Measurements from ENCODE around the gene SLC22A23. TPM values are rescaled to one million over a fixed set of nuclear protein-coding genes. Genes with fewer than 3 reads are reported as not detected.

SLC22A23 gene
- total and polyA plus RNA-seq, 2 donors: 7.0 to 16.4 TPM

GRCh38 chr6:3335169-3335568 lies 121.7 kb downstream of the SLC22A23 start:
- 93% methylated on average over 6 of the region's 6 CpGs for WGBS
- Histone ChIP-seq H3K27ac (ENCODE audit: low read depth in 1 of 2, low read length in 1 of 2) (no peak overlapping the region), H3K4me3 (ENCODE audit: low read length in 2 of 2) (no peak overlapping the region), H3K9me3 (ENCODE audit: control insufficient read depth in 2 of 2, insufficient read depth in 1 of 2, low read length in 1 of 2) (no peaks in the 10 kb centered on the region), H3K27me3 (ENCODE audit: control insufficient read depth in 2 of 2, insufficient read depth in 1 of 2, low read length in 1 of 2) (no peaks in the 10 kb centered on the region), H3K36me3 (ENCODE audit: control insufficient read depth in 2 of 2, insufficient read depth in 2 of 2, low read length in 1 of 2) (no peaks in the 10 kb centered on the region), H3K4me1 (ENCODE audit: control insufficient read depth in 2 of 2, insufficient read depth in 2 of 2, low read length in 2 of 2) (peaks cover 39 to 68% of the 10 kb centered on the region in 2 donors)
- DNase-seq (ENCODE audit: low read depth in 6 of 9, low spot score in 9 of 9): no peak

DNA sequence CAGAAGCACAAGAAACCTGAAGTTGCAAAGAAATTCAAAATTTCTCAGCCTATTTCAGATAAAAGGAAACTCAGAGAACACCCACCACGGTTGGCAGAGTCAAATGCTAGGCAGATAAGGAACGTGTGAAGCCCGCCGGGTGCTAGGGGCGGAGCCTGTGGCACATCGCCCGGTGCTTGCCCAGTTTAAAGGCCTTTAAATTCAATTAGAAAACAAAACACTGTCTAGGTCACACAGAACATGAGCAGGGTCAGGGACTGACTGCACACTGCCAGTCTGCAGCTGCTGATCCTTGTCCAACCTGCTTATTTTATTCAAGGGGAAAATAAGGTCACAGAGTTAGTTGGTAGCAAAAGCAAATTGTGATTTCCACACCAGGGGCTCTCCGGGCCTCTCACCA lies 122.3 kb downstream of the SLC22A23 start:
- no peaks in the 10 kb centered on the region for H3K27me3 ChIP-seq (ENCODE audit: control insufficient read depth in 2 of 2, insufficient read depth in 1 of 2, low read length in 1 of 2)
- no peak overlapping the region for H3K27ac ChIP-seq (ENCODE audit: low read depth in 1 of 2, low read length in 1 of 2)
- H3K4me1 ChIP-seq (ENCODE audit: control insufficient read depth in 2 of 2, insufficient read depth in 2 of 2, low read length in 2 of 2): peaks cover 32 to 61% of the 10 kb centered on the region in 2 donors
- WGBS: 42% methylated on average over 8 of the region's 8 CpGs
- H3K9me3 ChIP-seq (ENCODE audit: control insufficient read depth in 2 of 2, insufficient read depth in 1 of 2, low read length in 1 of 2): no peaks in the 10 kb centered on the region
- no peak overlapping the region for H3K4me3 ChIP-seq (ENCODE audit: low read length in 2 of 2)
- no peaks in the 10 kb centered on the region for H3K36me3 ChIP-seq (ENCODE audit: control insufficient read depth in 2 of 2, insufficient read depth in 2 of 2, low read length in 1 of 2)
- peak in 3 of 9 donors; percentile 32 to 63 (median 42) for DNase-seq (ENCODE audit: low read depth in 6 of 9, low spot score in 9 of 9)

GRCh38 chr6:3333263-3333662 lies 123.6 kb downstream of the SLC22A23 start:
- no peaks in the 10 kb centered on the region for H3K27me3 ChIP-seq (ENCODE audit: control insufficient read depth in 2 of 2, insufficient read depth in 1 of 2, low read length in 1 of 2)
- no peaks in the 10 kb centered on the region for H3K9me3 ChIP-seq (ENCODE audit: control insufficient read depth in 2 of 2, insufficient read depth in 1 of 2, low read length in 1 of 2)
- H3K36me3 ChIP-seq (ENCODE audit: control insufficient read depth in 2 of 2, insufficient read depth in 2 of 2, low read length in 1 of 2): no peaks in the 10 kb centered on the region
- peak overlapping the region in 1 of 2 donors; percentile 26 for H3K27ac ChIP-seq (ENCODE audit: low read depth in 1 of 2, low read length in 1 of 2)
- peaks cover 23 to 49% of the 10 kb centered on the region in 2 donors for H3K4me1 ChIP-seq (ENCODE audit: control insufficient read depth in 2 of 2, insufficient read depth in 2 of 2, low read length in 2 of 2)
- 93% methylated on average over 6 of the region's 6 CpGs for WGBS
- no peak for DNase-seq (ENCODE audit: low read depth in 6 of 9, low spot score in 9 of 9)
- H3K4me3 ChIP-seq (ENCODE audit: low read length in 2 of 2): no peak overlapping the region

- peaks cover 15 to 36% of the 10 kb centered on the region in 2 donors for H3K4me1 ChIP-seq (ENCODE audit: control insufficient read depth in 2 of 2, insufficient read depth in 2 of 2, low read length in 2 of 2)
- DNase-seq (ENCODE audit: low read depth in 6 of 9, low spot score in 9 of 9): no peak
- H3K36me3 ChIP-seq (ENCODE audit: control insufficient read depth in 2 of 2, insufficient read depth in 2 of 2, low read length in 1 of 2): no peaks in the 10 kb centered on the region
- no peaks in the 10 kb centered on the region for H3K27me3 ChIP-seq (ENCODE audit: control insufficient read depth in 2 of 2, insufficient read depth in 1 of 2, low read length in 1 of 2)
- WGBS: 98% methylated on average over 7 of the region's 7 CpGs
- no peak overlapping the region for H3K27ac ChIP-seq (ENCODE audit: low read depth in 1 of 2, low read length in 1 of 2)
- no peak overlapping the region for H3K4me3 ChIP-seq (ENCODE audit: low read length in 2 of 2)
- H3K9me3 ChIP-seq (ENCODE audit: control insufficient read depth in 2 of 2, insufficient read depth in 1 of 2, low read length in 1 of 2): no peaks in the 10 kb centered on the region
Measured at GRCh38 chr6:3331971-3332370, 124.9 kb downstream of the SLC22A23 start.

DNA sequence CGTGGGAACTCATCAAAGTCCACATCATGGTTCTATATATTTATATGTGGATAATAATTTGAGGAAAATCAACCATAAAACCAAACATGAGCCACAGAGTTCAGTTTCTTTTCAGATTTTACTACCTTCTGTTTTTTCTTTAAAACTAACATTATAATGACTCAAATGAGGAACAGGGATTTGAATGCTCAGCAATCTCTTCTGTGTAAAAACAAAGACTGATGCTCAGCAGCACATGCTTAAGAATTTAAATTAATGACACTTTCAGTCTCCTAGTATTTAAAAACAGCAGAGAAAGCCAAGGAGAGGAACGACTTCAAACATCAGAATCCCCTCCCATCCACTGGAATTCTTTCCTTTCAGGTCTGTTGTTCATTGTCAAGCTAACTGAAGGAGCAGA lies 125.4 kb downstream of the SLC22A23 start:
- Histone ChIP-seq H3K36me3 (ENCODE audit: control insufficient read depth in 2 of 2, insufficient read depth in 2 of 2, low read length in 1 of 2) (no peaks in the 10 kb centered on the region), H3K4me1 (ENCODE audit: control insufficient read depth in 2 of 2, insufficient read depth in 2 of 2, low read length in 2 of 2) (peaks cover 13 to 32% of the 10 kb centered on the region in 2 donors), H3K9me3 (ENCODE audit: control insufficient read depth in 2 of 2, insufficient read depth in 1 of 2, low read length in 1 of 2) (no peaks in the 10 kb centered on the region), H3K27me3 (ENCODE audit: control insufficient read depth in 2 of 2, insufficient read depth in 1 of 2, low read length in 1 of 2) (no peaks in the 10 kb centered on the region), H3K27ac (ENCODE audit: low read depth in 1 of 2, low read length in 1 of 2) (no peak overlapping the region), H3K4me3 (ENCODE audit: low read length in 2 of 2) (no peak overlapping the region)
- 60% methylated on average over 2 of the region's 2 CpGs for WGBS
- DNase-seq (ENCODE audit: low read depth in 6 of 9, low spot score in 9 of 9): no peak

GRCh38 chr6:3330199-3330598 lies 126.7 kb downstream of the SLC22A23 start:
- no peaks in the 10 kb centered on the region for H3K9me3 ChIP-seq (ENCODE audit: control insufficient read depth in 2 of 2, insufficient read depth in 1 of 2, low read length in 1 of 2)
- no peaks in the 10 kb centered on the region for H3K36me3 ChIP-seq (ENCODE audit: control insufficient read depth in 2 of 2, insufficient read depth in 2 of 2, low read length in 1 of 2)
- peaks cover 9 to 22% of the 10 kb centered on the region in 2 donors for H3K4me1 ChIP-seq (ENCODE audit: control insufficient read depth in 2 of 2, insufficient read depth in 2 of 2, low read length in 2 of 2)
- H3K4me3 ChIP-seq (ENCODE audit: low read length in 2 of 2): no peak overlapping the region
- no peaks in the 10 kb centered on the region for H3K27me3 ChIP-seq (ENCODE audit: control insufficient read depth in 2 of 2, insufficient read depth in 1 of 2, low read length in 1 of 2)
- H3K27ac ChIP-seq (ENCODE audit: low read depth in 1 of 2, low read length in 1 of 2): no peak overlapping the region
- DNase-seq (ENCODE audit: low read depth in 6 of 9, low spot score in 9 of 9): no peak
- 96% methylated on average over 6 of the region's 6 CpGs for WGBS

- 95% methylated on average over 26 of the region's 26 CpGs for WGBS
- H3K27me3 ChIP-seq (ENCODE audit: control insufficient read depth in 2 of 2, insufficient read depth in 1 of 2, low read length in 1 of 2): no peaks in the 10 kb centered on the region
- no peak for DNase-seq (ENCODE audit: low read depth in 6 of 9, low spot score in 9 of 9)
Measured at GRCh38 chr6:3329393-3330051, 127.3 kb downstream of the SLC22A23 start.

DNA sequence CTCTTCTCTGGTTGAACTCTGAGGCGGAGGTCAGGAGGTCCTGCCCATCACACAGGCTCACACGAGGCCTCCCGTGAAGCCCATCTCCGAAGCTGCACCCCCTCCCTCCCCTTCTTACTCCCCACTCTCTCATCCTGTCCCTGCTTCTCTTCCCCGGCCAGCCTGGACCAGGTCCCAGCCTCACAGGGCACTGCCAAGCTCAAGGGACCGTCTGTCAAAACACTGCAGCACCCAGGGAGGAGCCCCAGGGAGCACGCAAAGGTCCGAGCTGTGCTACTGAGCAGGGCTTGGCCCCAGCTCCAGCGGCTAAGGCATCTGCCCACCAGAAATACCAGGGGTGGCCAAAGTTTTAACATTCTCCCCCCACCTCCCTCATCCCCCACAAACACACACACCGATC lies 128.1 kb downstream of the SLC22A23 start:
- H3K4me3 ChIP-seq (ENCODE audit: low read length in 2 of 2): no peak overlapping the region
- no peak for DNase-seq (ENCODE audit: low read depth in 6 of 9, low spot score in 9 of 9)
- 97% methylated on average over 10 of the region's 10 CpGs for WGBS
- H3K27ac ChIP-seq (ENCODE audit: low read depth in 1 of 2, low read length in 1 of 2): no peak overlapping the region
- H3K27me3 ChIP-seq (ENCODE audit: control insufficient read depth in 2 of 2, insufficient read depth in 1 of 2, low read length in 1 of 2): no peaks in the 10 kb centered on the region
- no peaks in the 10 kb centered on the region for H3K9me3 ChIP-seq (ENCODE audit: control insufficient read depth in 2 of 2, insufficient read depth in 1 of 2, low read length in 1 of 2)
- H3K36me3 ChIP-seq (ENCODE audit: control insufficient read depth in 2 of 2, insufficient read depth in 2 of 2, low read length in 1 of 2): no peaks in the 10 kb centered on the region
- H3K4me1 ChIP-seq (ENCODE audit: control insufficient read depth in 2 of 2, insufficient read depth in 2 of 2, low read length in 2 of 2): peaks cover 0 to 15% of the 10 kb centered on the region in 2 donors

More at GRCh38 chr6:3329393-3330051, 127.3 kb downstream of the SLC22A23 start:
- Histone ChIP-seq H3K27ac (ENCODE audit: low read depth in 1 of 2, low read length in 1 of 2) (no peak overlapping the region), H3K36me3 (ENCODE audit: control insufficient read depth in 2 of 2, insufficient read depth in 2 of 2, low read length in 1 of 2) (no peaks in the 10 kb centered on the region), H3K4me1 (ENCODE audit: control insufficient read depth in 2 of 2, insufficient read depth in 2 of 2, low read length in 2 of 2) (peaks cover 6 to 16% of the 10 kb centered on the region in 2 donors), H3K4me3 (ENCODE audit: low read length in 2 of 2) (no peak overlapping the region), H3K9me3 (ENCODE audit: control insufficient read depth in 2 of 2, insufficient read depth in 1 of 2, low read length in 1 of 2) (no peaks in the 10 kb centered on the region)

- Histone ChIP-seq H3K9me3 (ENCODE audit: control insufficient read depth in 2 of 2, insufficient read depth in 1 of 2, low read length in 1 of 2) (no peaks in the 10 kb centered on the region), H3K4me1 (ENCODE audit: control insufficient read depth in 2 of 2, insufficient read depth in 2 of 2, low read length in 2 of 2) (peaks cover 0 to 9% of the 10 kb centered on the region in 2 donors), H3K36me3 (ENCODE audit: control insufficient read depth in 2 of 2, insufficient read depth in 2 of 2, low read length in 1 of 2) (no peaks in the 10 kb centered on the region), H3K4me3 (ENCODE audit: low read length in 2 of 2) (no peak overlapping the region), H3K27me3 (ENCODE audit: control insufficient read depth in 2 of 2, insufficient read depth in 1 of 2, low read length in 1 of 2) (no peaks in the 10 kb centered on the region), H3K27ac (ENCODE audit: low read depth in 1 of 2, low read length in 1 of 2) (no peak overlapping the region)
- WGBS: 90% methylated on average over 12 of the region's 12 CpGs
- DNase-seq (ENCODE audit: low read depth in 6 of 9, low spot score in 9 of 9): no peak
Measured at GRCh38 chr6:3328145-3328544, 128.7 kb downstream of the SLC22A23 start.

All from thymus (tissue), 11 donors.